NCI-H2081 treated with DMSO at 0.1 percent for 48 hours (cell line): ENCODE data around the gene KRTAP2-4.
"Not testable (repeated sequence)": the region's sequence is repeated elsewhere in the genome, so short reads cannot be mapped to it uniquely, and the experiment has no call there.

Source experiments
- DNase-seq: peaks from one replicate; lab custom pipeline; 2025; lab: John Stamatoyannopoulos, UW

Gene KRTAP2-4

DNA sequence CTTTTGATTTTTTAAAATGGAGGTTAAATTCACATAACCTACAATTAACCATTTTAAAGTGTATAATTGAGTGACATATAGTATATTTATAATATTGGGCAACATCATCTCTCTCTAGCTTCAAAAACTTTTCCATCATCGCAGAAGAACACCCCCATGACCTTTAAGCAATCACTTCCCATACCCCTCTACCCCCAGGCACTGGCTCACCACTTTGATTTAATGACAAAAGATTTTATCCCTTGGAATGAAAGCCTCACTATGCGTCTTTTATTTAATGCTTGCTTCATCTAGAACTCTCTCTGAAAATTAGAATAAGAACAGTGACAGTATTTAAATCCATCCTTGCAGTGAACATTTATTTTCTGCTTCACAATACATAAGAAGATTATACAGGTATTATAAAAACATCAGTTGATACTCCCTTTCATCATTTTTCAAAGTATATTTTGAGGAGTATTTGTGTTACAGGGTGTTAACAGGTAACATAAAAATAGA lies 27.8 kb downstream of the KRTAP2-4 start:
- no peak for DNase-seq

- DNase-seq = not testable (repeated sequence)
These were observed 31.2 kb downstream of the KRTAP2-4 start, which contains the start of gene KRTAP1-3 for GRCh38 chr17:41034346-41034935. Gene KRTAP1-3 (minus strand): TSS chr17:41034874. CDS start chr17:41034821, 53 bp downstream.

DNA sequence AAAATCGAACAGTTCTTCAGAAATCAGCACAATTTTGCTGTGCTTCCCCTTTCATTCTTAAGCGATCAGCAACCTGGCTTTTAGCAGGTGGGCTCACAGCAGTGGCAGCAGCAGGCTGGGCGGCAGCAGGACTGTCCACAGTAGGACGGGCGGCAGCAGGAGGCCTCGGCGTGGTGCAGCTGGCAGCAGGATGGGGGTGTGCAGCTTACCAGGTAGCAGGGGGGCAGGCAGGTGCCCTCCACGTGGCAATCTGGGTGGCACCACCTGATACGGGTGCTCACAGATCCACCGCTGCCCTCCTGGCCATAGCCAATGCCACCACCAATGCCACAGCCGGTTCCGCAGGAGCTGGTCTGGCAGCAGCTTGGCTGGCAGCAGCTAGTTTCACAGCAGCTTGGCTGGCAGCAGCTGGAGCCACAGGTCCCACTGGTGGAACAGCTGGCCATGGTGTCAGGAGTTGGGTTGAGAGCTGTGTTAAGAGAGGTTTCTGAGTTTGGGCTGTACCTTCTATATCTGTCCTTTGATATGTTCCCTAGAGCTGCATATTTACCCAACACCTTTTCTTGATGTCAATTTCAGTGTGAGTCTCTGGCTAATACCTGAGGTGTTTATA lies 35.9 kb downstream of the KRTAP2-4 start, which contains the start of gene KRTAP1-4:
KRTAP1-4 (minus strand) TSS at position 563 of the 613 bp plus-strand sequence; CDS start at position 446, 117 bp downstream.
- no peak for DNase-seq

- DNase-seq = no peak
These were observed 38.8 kb downstream of the KRTAP2-4 start, which contains the start of gene KRTAP1-5 for GRCh38 chr17:41026715-41027471. Gene KRTAP1-5 (minus strand): TSS chr17:41027208. CDS start chr17:41027155, 53 bp downstream.

- DNase-seq = no peak
These were observed 41.0 kb downstream of the KRTAP2-4 start for GRCh38 chr17:41024697-41025096.

- DNase-seq = no peak
These were observed 45.3 kb downstream of the KRTAP2-4 start for GRCh38 chr17:41020336-41020735.

GRCh38 chr17:41019415-41019814 lies 46.3 kb downstream of the KRTAP2-4 start:
- DNase-seq = no peak

GRCh38 chr17:41018541-41018940 lies 47.1 kb downstream of the KRTAP2-4 start:
- no peak for DNase-seq

DNA sequence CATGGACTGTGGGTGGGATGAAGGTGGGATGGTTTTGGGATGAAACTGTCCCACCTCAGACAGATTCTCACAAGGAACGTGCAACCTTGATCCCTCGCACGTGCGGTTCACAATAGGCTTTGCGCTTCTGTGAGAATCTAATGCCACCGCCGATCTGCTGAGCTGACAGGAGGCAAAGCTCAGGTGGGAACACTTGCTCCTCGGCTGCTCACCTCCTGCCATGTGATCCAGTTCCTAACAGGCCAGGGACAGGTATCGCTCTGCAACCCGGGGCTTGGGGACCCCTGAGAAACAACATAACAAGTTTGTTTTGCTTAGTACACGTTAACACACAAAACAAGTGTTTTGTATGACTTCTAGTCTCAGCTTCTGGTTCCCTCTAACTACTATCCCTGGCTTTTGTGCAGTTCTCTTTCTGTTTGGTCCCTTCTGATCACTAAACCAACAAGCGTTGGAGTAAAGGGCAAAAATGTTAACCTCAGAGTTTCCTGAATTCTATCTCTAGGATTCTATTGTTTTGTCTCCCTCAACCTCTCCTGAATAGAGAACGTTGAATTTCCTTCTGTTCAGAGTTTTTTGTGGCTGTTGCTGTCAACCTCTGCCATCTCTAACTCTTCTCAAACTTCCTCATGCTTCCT lies 49.0 kb downstream of the KRTAP2-4 start:
- no peak for DNase-seq

DNA sequence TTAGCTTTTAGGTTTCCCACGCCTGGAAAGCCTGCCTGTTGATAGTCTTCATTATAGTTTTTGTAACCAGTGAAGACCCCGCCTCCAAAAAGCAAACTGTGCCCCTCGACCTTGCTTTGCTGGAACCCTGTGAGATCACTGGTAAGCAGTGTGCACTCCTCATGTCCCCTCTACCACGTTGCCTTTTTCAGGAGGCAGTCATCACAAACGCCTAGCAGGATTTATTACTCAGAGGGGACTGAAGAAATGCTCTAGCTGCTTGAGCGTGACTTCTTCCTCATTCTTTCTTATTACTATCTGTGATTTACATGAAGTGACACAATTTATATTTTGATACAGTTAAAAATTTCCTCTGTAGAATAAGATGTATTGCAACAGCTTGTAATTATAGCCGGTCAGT lies 50.2 kb downstream of the KRTAP2-4 start:
- DNase-seq = no peak
